GM19328 (cell line): ENCODE results near the gene TSGA10.
"Not testable (repeated sequence)": the region's sequence is repeated elsewhere in the genome, so short reads cannot be mapped to it uniquely, and the experiment has no call there.

Source experiments
- ATAC-seq: cut with Tn5 transposase; IDR thresholded peaks from one replicate; pipeline ENCODE4 v1.9.1; 2021; ENCODE audit warnings: mild to moderate bottlenecking, moderate library complexity; ENCODE audit not compliant: unreplicated experiment

TSGA10 gene

GRCh38 chr2:99154643-99155536 lies at the start of gene TSGA10, which contains the start of gene LIPT1:
TSS of gene TSGA10 (minus strand) at chr2:99154942. CDS start at chr2:99109439, 45,503 bp downstream.
TSS of gene LIPT1 (plus strand) at chr2:99154967. CDS start at chr2:99161958, 6,991 bp downstream.
- peak; percentile 98 for ATAC-seq

GRCh38 chr2:99201959-99202678 lies 47.4 kb upstream of the TSGA10 start:
- no peak for ATAC-seq

GRCh38 chr2:99200076-99200800 lies 45.5 kb upstream of the TSGA10 start:
- ATAC-seq, result no peak

- no peak for ATAC-seq
These were observed 43.5 kb upstream of the TSGA10 start for GRCh38 chr2:99198103-99198841.

GRCh38 chr2:99192364-99192763 lies 37.6 kb upstream of the TSGA10 start:
- ATAC-seq, result not testable (repeated sequence)

GRCh38 chr2:99190548-99190947 lies 35.8 kb upstream of the TSGA10 start:
- ATAC-seq, result no peak

- no peak for ATAC-seq
These were observed 33.6 kb upstream of the TSGA10 start for GRCh38 chr2:99188357-99188756.

- no peak for ATAC-seq
These were observed 32.3 kb upstream of the TSGA10 start for GRCh38 chr2:99187011-99187410.

- no peak for ATAC-seq
These were observed 30.1 kb upstream of the TSGA10 start for GRCh38 chr2:99184811-99185210.

GRCh38 chr2:99183025-99183424 lies 28.3 kb upstream of the TSGA10 start:
- ATAC-seq, result no peak

GRCh38 chr2:99181624-99182000 lies 26.9 kb upstream of the TSGA10 start:
- no peak for ATAC-seq

- peak; percentile 94 for ATAC-seq
These were observed 26.2 kb upstream of the TSGA10 start, which contains the start of the genes MITD1 and MRPL30 for GRCh38 chr2:99180755-99181623. TSS of gene MITD1 (minus strand) at chr2:99181058. CDS start at chr2:99180981, 77 bp downstream. TSS of gene MRPL30 (plus strand) at chr2:99181184. CDS start at chr2:99186204, 5,020 bp downstream.

GRCh38 chr2:99171377-99172140 lies 16.8 kb upstream of the TSGA10 start:
- ATAC-seq, result no peak

- ATAC-seq, result no peak
These were observed 14.8 kb upstream of the TSGA10 start for GRCh38 chr2:99169534-99169933.

GRCh38 chr2:99166218-99166617 lies 11.5 kb upstream of the TSGA10 start:
- ATAC-seq, result no peak

- no peak for ATAC-seq
These were observed 4.9 kb upstream of the TSGA10 start for GRCh38 chr2:99159594-99159993.

GRCh38 chr2:99158599-99158998 lies 3.9 kb upstream of the TSGA10 start:
- ATAC-seq, result no peak

GRCh38 chr2:99156891-99157290 lies 2.1 kb upstream of the TSGA10 start:
- no peak for ATAC-seq
